Spleen (tissue), 11 donors: ENCODE data around the gene PNPLA2. TPM values are rescaled to one million over a fixed set of nuclear protein-coding genes. Genes with fewer than 3 reads are reported as not detected.
A peak's percentile ranks its signal among the peaks of the same experiment; 100 is the strongest.

Experiments used
- DNase-seq: peaks from one replicate; pipeline ENCODE4 v3.0.0-alpha.2; 2020
- H3K27ac ChIP-seq, 8 donors: fragments of 200-600 bp; sonication (generic) in 7 of 8; 1 replicate in 4 of 8; 2 replicates in 4 of 8; pipeline versions ENCODE4 v1.5.0 to v1.8.0; 2016 to 2021; ENCODE audit warnings: inconsistent platforms in 4 of 8, mild to moderate bottlenecking in 4 of 8, moderate library complexity in 1 of 8
- H3K27me3 ChIP-seq, 7 donors: fragments of 200-600 bp; sonication (generic) in 6 of 7; replicated peaks in 1 of 7; 1 replicate in 4 of 7; 2 replicates in 3 of 7; pipeline versions ENCODE4 v1.5.0 to v1.8.0; 2016 to 2021; ENCODE audit warnings: inconsistent platforms in 3 of 7, mild to moderate bottlenecking in 1 of 7
- H3K36me3 ChIP-seq, 6 donors: fragments of 200-600 bp; sonication (generic) in 5 of 6; 1 replicate in 4 of 6; 2 replicates in 2 of 6; pipeline versions ENCODE4 v1.5.0 to v1.8.0; 2016 to 2021; ENCODE audit warnings: inconsistent platforms in 2 of 6
- H3K4me1 ChIP-seq, 6 donors: fragments of 200-600 bp; sonication (generic) in 5 of 6; 1 replicate in 3 of 6; 2 replicates in 3 of 6; pipeline versions ENCODE4 v1.5.0 to v1.8.0; 2016 to 2021; ENCODE audit warnings: inconsistent platforms in 3 of 6
- H3K4me3 ChIP-seq, 8 donors: fragments of 200-600 bp; sonication (generic) in 7 of 8; 1 replicate in 4 of 8; 2 replicates in 4 of 8; pipeline versions ENCODE4 v1.5.0 to v1.8.0; 2016 to 2021; ENCODE audit warnings: inconsistent platforms in 4 of 8, mild to moderate bottlenecking in 4 of 8, moderate library complexity in 2 of 8
- H3K9me3 ChIP-seq, 8 donors: fragments of 200-600 bp; sonication (generic) in 7 of 8; 1 replicate in 4 of 8; 2 replicates in 4 of 8; pipeline versions ENCODE4 v1.5.0 to v1.8.0; 2016 to 2021; ENCODE audit warnings: inconsistent platforms in 4 of 8
- CTCF ChIP-seq, 11 experiments: fragments of 200-600 bp in 7 of 11; fragments of 450-650 bp in 4 of 11; sonication (generic) in 4 of 11; IDR thresholded peaks in 8 of 11; conservative IDR thresholded peaks in 3 of 11; 1 replicate in 7 of 11; 2 replicates in 4 of 11; pipeline versions ENCODE4 v1.4.0 to v1.8.0; 2016 to 2021; ENCODE audit warnings: antibody characterized with exemption in 11 of 11, inconsistent platforms in 4 of 11, mild to moderate bottlenecking in 1 of 11
- POLR2A ChIP-seq, 3 donors: fragments of 450-650 bp; IDR thresholded peaks; one replicate each; pipeline ENCODE4 v1.5.1; 2017; ENCODE audit warnings: antibody characterized with exemption in 3 of 3, mild to moderate bottlenecking in 1 of 3
- POLR2AphosphoS5 ChIP-seq, 3 donors: sonication (generic); formaldehyde crosslinking; IDR thresholded peaks; one replicate each; pipeline ENCODE4 v1.5.1; 2017; ENCODE audit warnings: antibody characterized with exemption in 3 of 3
- WGBS, 5 donors: extraction: QIAGEN DNeasy Blood & Tissue Kit in 3 of 5; methylation state at CpG; one replicate each; pipeline versions ENCODE4 v1.1.5 to v1.1.7; 2013 to 2018; 5-methylcytosine and 5-hydroxymethylcytosine counted together
- intact Hi-C: fragments of 100-400 bp; cut with DNase I; formaldehyde crosslinking; loops from one replicate; pipeline ENCODE4 v1.15.0; 2023; ENCODE audit warnings: low total_unique reads
- polyA plus RNA-seq, 3 donors: library from polyadenylated mRNA; stranded (reverse); fragments of 200-250 nt; gene quantifications; one replicate each; pipeline ENCODE4 v1.2.1, GENCODE V29; 2013
- total RNA-seq, 7 donors: library from RNA; depleted of rRNA in 3 of 7; stranded (reverse); fragments of >200 nt in 3 of 7; fragmentation: NEBNext Ultra II Directional in 4 of 7; extraction: Animal tissue kit (Norgen Biotek cat#: 25700) in 4 of 7; gene quantifications; one replicate each; pipeline versions ENCODE4 v1.1.0 to v1.2.1, GENCODE V29; 2016 to 2021
- donor health status: healthy with polysubstance abuse.
- donor health status: DM: no; HTN: no; CAD: no; lungs with moderate emphysema.
- donor health status: DM: no; HTN: no; CAD: no.
- donor health status: Bipolar disorder and iron deficiency.
- donor health status: healthy.
- donor health status: DM: no; HTN: no; CAD: no.
- donor health status: DM: yes; HTN: yes; CAD: no.

Gene PNPLA2
- total and polyA plus RNA-seq, 10 donors, result 46.3 to 131 (median 107) TPM

GRCh38 chr11:839280-839623, 20.5 kb downstream of the PNPLA2 start:
- peaks cover 26 to 94% (median 59%) of the 10 kb centered on the region in 6 donors for H3K4me1 ChIP-seq
- peaks cover 0 to 27% (median 0%) of the 10 kb centered on the region in 7 donors for H3K27me3 ChIP-seq
- H3K27ac ChIP-seq, result peak overlapping the region in 1 of 8 donors; percentile 10
- peak in 1 of 3 donors; percentile 15 for TF ChIP-seq POLR2AphosphoS5 (IDR thresholded peaks at IDR 0.05)
- TF ChIP-seq POLR2A (IDR thresholded peaks at IDR 0.05), result no peak
- 91 to 96% (median 94%) methylated on average over 4 to 5 of the region's 5 CpGs for WGBS, 5 donors
- no peaks in the 10 kb centered on the region for H3K9me3 ChIP-seq
- H3K36me3 ChIP-seq, result peaks cover 0 to 54% (median 38%) of the 10 kb centered on the region in 6 donors
- intact Hi-C loops, result no loop called here
- no peak for DNase-seq
- H3K4me3 ChIP-seq, result no peak overlapping the region

GRCh38 chr11:839875-840617, 21.3 kb downstream of the PNPLA2 start:
- H3K4me1 ChIP-seq, result peaks cover 21 to 94% (median 58%) of the 10 kb centered on the region in 6 donors
- TF ChIP-seq POLR2AphosphoS5 (IDR thresholded peaks at IDR 0.05), result no peak
- no peak for TF ChIP-seq CTCF (IDR thresholded peaks at IDR 0.05 in 8 of 11, conservative IDR thresholded peaks at IDR 0.05 in 3 of 11)
- TF ChIP-seq POLR2A (IDR thresholded peaks at IDR 0.05), result no peak
- peak overlapping the region in 2 of 8 donors; percentile 98 to 100 for H3K4me3 ChIP-seq
- peak overlapping the region in 1 of 8 donors; percentile 95 for H3K27ac ChIP-seq
- WGBS, 5 donors, result 71 to 89% (median 85%) methylated on average over 15 to 25 of the region's 25 CpGs
- intact Hi-C loops, result loop anchor here (10.0 kb wide), 1 partner anchor 215 kb away; no protein-coding TSS in a partner anchor
- peaks cover 0 to 54% (median 38%) of the 10 kb centered on the region in 6 donors for H3K36me3 ChIP-seq
- no peaks in the 10 kb centered on the region for H3K9me3 ChIP-seq
- DNase-seq, result no peak
- peaks cover 0 to 25% (median 0%) of the 10 kb centered on the region in 7 donors for H3K27me3 ChIP-seq

GRCh38 chr11:841981-842369, 23.3 kb downstream of the PNPLA2 start:
- no peak for DNase-seq
- peaks cover 21 to 95% (median 61%) of the 10 kb centered on the region in 6 donors for H3K4me1 ChIP-seq
- no peaks in the 10 kb centered on the region for H3K9me3 ChIP-seq
- intact Hi-C loops, result loop anchor here (10.0 kb wide), 1 partner anchor 213 kb away; no protein-coding TSS in a partner anchor
- TF ChIP-seq CTCF (IDR thresholded peaks at IDR 0.05 in 8 of 11, conservative IDR thresholded peaks at IDR 0.05 in 3 of 11) (no peak), POLR2A (IDR thresholded peaks at IDR 0.05) (no peak), POLR2AphosphoS5 (IDR thresholded peaks at IDR 0.05) (no peak)
- peaks cover 0 to 41% (median 34%) of the 10 kb centered on the region in 6 donors for H3K36me3 ChIP-seq
- 1 to 3% (median 1%) methylated on average over 15 to 27 of the region's 27 CpGs for WGBS, 5 donors
- peak overlapping the region; percentile 92 to 97 (median 95) for H3K27ac ChIP-seq
- H3K4me3 ChIP-seq, result peak overlapping the region; percentile 91 to 100 (median 98)
- peaks cover 0 to 22% (median 0%) of the 10 kb centered on the region in 7 donors for H3K27me3 ChIP-seq

GRCh38 chr11:842370-843002, 23.8 kb downstream of the PNPLA2 start, which contains the start of the genes POLR2L and TSPAN4:
TSS of gene POLR2L (minus strand) at chr11:842529. CDS start at chr11:842508, 21 bp downstream.
TSS of gene TSPAN4 (plus strand) at chr11:842852. CDS start at chr11:850305, 7,453 bp downstream.
- peak in 2 of 11 experiments; percentile 9 to 14 for TF ChIP-seq CTCF (IDR thresholded peaks at IDR 0.05 in 8 of 11, conservative IDR thresholded peaks at IDR 0.05 in 3 of 11)
- TF ChIP-seq POLR2AphosphoS5 (IDR thresholded peaks at IDR 0.05), result peak; percentile 88 to 94 (median 91)
- peak; percentile 28 to 77 (median 77) for TF ChIP-seq POLR2A (IDR thresholded peaks at IDR 0.05)
- intact Hi-C loops, result loop anchor here (10.0 kb wide), 1 partner anchor 212 kb away; no protein-coding TSS in a partner anchor
- 0 to 1% (median 1%) methylated on average over 16 to 87 of the region's 87 CpGs for WGBS, 5 donors
- DNase-seq, result peak; percentile 97
- Histone ChIP-seq H3K27ac (peak within 1 kb of the TSS; percentile 92 to 97 (median 95)), H3K9me3 (no peaks in the 10 kb centered on the region), H3K27me3 (peaks cover 0 to 27% (median 0%) of the 10 kb centered on the region in 7 donors), H3K36me3 (peaks cover 0 to 36% (median 29%) of the 10 kb centered on the region in 6 donors), H3K4me3 (peak within 1 kb of the TSS; percentile 91 to 100 (median 98)), H3K4me1 (peaks cover 21 to 95% (median 61%) of the 10 kb centered on the region in 6 donors)
